ENCODE data around the gene TENT5A. TPM values are rescaled to one million over a fixed set of nuclear protein-coding genes. Genes with fewer than 3 reads are reported as not detected.

TENT5A gene
- total and polyA plus RNA-seq, 5 donors from 2014 or later = 1.2 to 4.8 (median 3.2) TPM

DNA sequence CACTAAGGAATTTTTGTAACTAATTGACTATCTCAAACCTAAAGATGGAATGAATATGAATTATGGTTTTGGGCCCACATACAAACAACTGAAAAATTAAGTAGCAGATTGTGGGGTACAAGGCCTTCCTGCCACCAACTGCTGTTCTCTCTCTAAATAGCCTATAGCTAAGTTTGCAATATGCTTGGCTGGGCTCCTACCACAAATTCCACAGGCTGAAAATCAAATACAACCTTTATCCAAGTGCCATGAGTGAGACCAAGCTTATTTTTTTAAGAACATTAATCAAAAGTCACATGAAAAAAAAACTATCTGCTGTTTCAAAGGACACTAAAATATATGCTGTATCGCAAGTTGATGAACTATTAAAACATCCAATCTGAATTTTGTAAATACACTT lies 52.1 kb downstream of the TENT5A start:
- H3K36me3 ChIP-seq (ENCODE audit: control insufficient read depth, insufficient read depth, low read length) = no peaks in the 10 kb centered on the region

DNA sequence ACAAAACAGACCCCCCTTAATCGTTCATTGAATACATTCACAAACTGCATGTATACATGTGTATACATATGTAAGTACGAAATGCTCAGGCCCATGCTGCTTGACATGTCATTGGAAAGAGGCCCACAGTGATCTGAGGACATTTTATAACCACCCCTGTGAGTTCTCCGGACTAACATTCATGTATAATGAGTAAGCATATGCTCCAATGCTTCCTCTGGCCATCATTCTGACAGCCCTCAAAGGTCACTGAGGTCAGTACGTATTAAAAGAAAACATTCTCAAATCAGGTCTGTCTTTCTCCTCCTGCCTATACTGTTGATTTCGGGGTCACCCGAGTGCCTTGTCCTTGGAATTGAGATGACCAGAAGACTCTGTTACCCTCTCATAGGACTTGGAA lies 54.9 kb downstream of the TENT5A start:
- Histone ChIP-seq H3K36me3 (ENCODE audit: control insufficient read depth, insufficient read depth, low read length) (no peaks in the 10 kb centered on the region), H3K4me3 (ENCODE audit: low read depth, low read length) (no peak overlapping the region), H3K9me3 (ENCODE audit: control insufficient read depth in 2 of 2, low read length in 2 of 2) (no peaks in the 10 kb centered on the region), H3K4me1 (ENCODE audit: control insufficient read depth, insufficient read depth, low read length, poor library complexity, severe bottlenecking) (no peaks in the 10 kb centered on the region), H3K27me3 (ENCODE audit: control insufficient read depth, insufficient read depth, low read length) (no peaks in the 10 kb centered on the region), H3K27ac (ENCODE audit: insufficient read depth, low read length, poor library complexity, severe bottlenecking) (no peak overlapping the region)
- no peak overlapping the region for H3K27ac Mint-ChIP-seq
- H3K4me3 Mint-ChIP-seq = no peak overlapping the region
- H3K4me1 Mint-ChIP-seq = no peaks in the 10 kb centered on the region
- no peaks in the 10 kb centered on the region for H3K27me3 Mint-ChIP-seq
- H3K36me3 Mint-ChIP-seq = no peaks in the 10 kb centered on the region
- DNase-seq = no peak
- no peak for ATAC-seq (ENCODE audit: low read depth in 2 of 2)
- peaks cover 0 to 4% (median 0%) of the 10 kb centered on the region in 7 donors for H3K9me3 Mint-ChIP-seq

More for the DNA sequence above, 52.1 kb downstream of the TENT5A start:
- no peaks in the 10 kb centered on the region for H3K4me1 ChIP-seq (ENCODE audit: control insufficient read depth, insufficient read depth, low read length, poor library complexity, severe bottlenecking)
- H3K27me3 ChIP-seq (ENCODE audit: control insufficient read depth, insufficient read depth, low read length) = no peaks in the 10 kb centered on the region
- H3K27ac Mint-ChIP-seq = no peak overlapping the region
- no peak overlapping the region for H3K4me3 Mint-ChIP-seq
- no peaks in the 10 kb centered on the region for H3K27me3 Mint-ChIP-seq
- H3K4me1 Mint-ChIP-seq = no peaks in the 10 kb centered on the region
- no peaks in the 10 kb centered on the region for H3K9me3 ChIP-seq (ENCODE audit: control insufficient read depth in 2 of 2, low read length in 2 of 2)
- DNase-seq = no peak
- H3K27ac ChIP-seq (ENCODE audit: insufficient read depth, low read length, poor library complexity, severe bottlenecking) = no peak overlapping the region
- H3K36me3 Mint-ChIP-seq = no peaks in the 10 kb centered on the region
- no peak for ATAC-seq (ENCODE audit: low read depth in 2 of 2)
- H3K9me3 Mint-ChIP-seq = peaks cover 0 to 3% (median 0%) of the 10 kb centered on the region in 7 donors
- no peak overlapping the region for H3K4me3 ChIP-seq (ENCODE audit: low read depth, low read length)

GRCh38 chr6:81696524-81696923 lies 56.0 kb downstream of the TENT5A start:
- Histone ChIP-seq H3K9me3 (ENCODE audit: control insufficient read depth in 2 of 2, low read length in 2 of 2) (no peaks in the 10 kb centered on the region), H3K36me3 (ENCODE audit: control insufficient read depth, insufficient read depth, low read length) (no peaks in the 10 kb centered on the region), H3K4me1 (ENCODE audit: control insufficient read depth, insufficient read depth, low read length, poor library complexity, severe bottlenecking) (no peaks in the 10 kb centered on the region), H3K27ac (ENCODE audit: insufficient read depth, low read length, poor library complexity, severe bottlenecking) (no peak overlapping the region), H3K4me3 (ENCODE audit: low read depth, low read length) (no peak overlapping the region), H3K27me3 (ENCODE audit: control insufficient read depth, insufficient read depth, low read length) (no peaks in the 10 kb centered on the region)
- H3K36me3 Mint-ChIP-seq = no peaks in the 10 kb centered on the region
- DNase-seq (peak in 1 of 3 donors; percentile 3), ATAC-seq (ENCODE audit: low read depth in 2 of 2) (no peak)
- H3K27me3 Mint-ChIP-seq = no peaks in the 10 kb centered on the region
- peaks cover 0 to 4% (median 0%) of the 10 kb centered on the region in 7 donors for H3K9me3 Mint-ChIP-seq
- H3K4me1 Mint-ChIP-seq = no peaks in the 10 kb centered on the region
- H3K4me3 Mint-ChIP-seq = no peak overlapping the region
- no peak overlapping the region for H3K27ac Mint-ChIP-seq

All from CD4-positive, CD25-positive, alpha-beta regulatory T cell (primary cell).